Measurements from ENCODE around the gene PEX11G. TPM values are rescaled to one million over a fixed set of nuclear protein-coding genes. Genes with fewer than 3 reads are reported as not detected.
A peak's percentile ranks its signal among the peaks of the same experiment; 100 is the strongest.

Gene PEX11G
- total RNA-seq, 1 experiment from 2014 or later: 2.9 TPM

DNA sequence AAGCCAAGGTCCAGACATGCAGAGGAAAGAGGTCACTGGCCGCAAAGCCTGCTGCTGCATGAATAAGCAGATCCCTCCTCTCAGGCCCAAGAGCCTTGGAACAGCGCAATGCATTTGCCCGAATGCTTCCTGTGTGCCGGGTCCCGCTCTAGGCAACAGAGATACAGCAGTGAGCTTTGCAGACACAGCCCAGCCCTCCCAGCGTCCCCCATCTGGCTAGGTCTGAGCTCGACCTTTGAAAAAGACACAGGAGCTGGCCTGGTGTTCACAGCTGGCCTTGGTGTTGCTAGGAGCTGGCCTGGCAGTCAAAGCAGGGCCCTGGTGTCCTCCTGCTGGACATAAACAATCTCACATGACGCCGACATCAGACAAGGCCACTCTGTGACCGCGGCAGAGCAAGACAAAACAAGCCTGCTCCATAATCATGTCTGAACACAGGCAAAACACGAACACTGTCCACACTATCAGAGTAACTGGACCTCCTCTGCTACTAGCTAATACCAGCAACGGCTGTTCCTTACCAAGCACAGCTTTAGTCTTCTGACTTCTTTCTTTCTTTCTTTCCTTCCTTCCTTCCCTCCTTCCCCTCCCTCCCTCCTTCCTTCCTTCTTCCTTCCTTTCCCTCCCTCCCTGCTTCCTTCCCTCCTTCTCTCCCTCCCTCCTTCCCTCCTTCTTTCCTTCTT lies 5.7 kb upstream of the PEX11G start:
- no TSS peak for BruUV-seq (replicated peaks)
- no peak overlapping the region for H3K4me3 ChIP-seq (ENCODE audit: low read depth in 2 of 2, low read length in 2 of 2)
- in situ Hi-C loops (cut with HindIII; ENCODE audit: low pct_unique_long_range_greater_than_20kb, low sequenced_read_pairs): no loop called here
- DNase-seq (ENCODE audit: low read depth, low spot score) (no peak), ATAC-seq (peak; percentile 62)
- no peaks in the 10 kb centered on the region for H3K9me3 ChIP-seq (ENCODE audit: control insufficient read depth, insufficient read depth, low read depth, low read length)
- H3K27ac ChIP-seq (ENCODE audit: low read length): no peak overlapping the region
- ChIA-PET POLR2A (interaction anchor here (0.5 to 0.7 kb wide), 2 partner anchors 35 to 140 kb away, joined by 3 to 7 read pairs; no protein-coding TSS in a partner anchor), CTCF (no interaction called here)
- TF ChIP-seq TCF7L2 (IDR thresholded peaks at IDR 0.05; ENCODE audit: low read depth, low read length): no peak
- TF ChIP-seq POLR2AphosphoS5 (IDR thresholded peaks at IDR 0.05; ENCODE audit: low read depth, low read length): no peak
- TF ChIP-seq SIN3A (IDR thresholded peaks at IDR 0.05; ENCODE audit: borderline replicate concordance, insufficient read depth, low read depth, low read length): no peak
- TF ChIP-seq, protein P1, sequence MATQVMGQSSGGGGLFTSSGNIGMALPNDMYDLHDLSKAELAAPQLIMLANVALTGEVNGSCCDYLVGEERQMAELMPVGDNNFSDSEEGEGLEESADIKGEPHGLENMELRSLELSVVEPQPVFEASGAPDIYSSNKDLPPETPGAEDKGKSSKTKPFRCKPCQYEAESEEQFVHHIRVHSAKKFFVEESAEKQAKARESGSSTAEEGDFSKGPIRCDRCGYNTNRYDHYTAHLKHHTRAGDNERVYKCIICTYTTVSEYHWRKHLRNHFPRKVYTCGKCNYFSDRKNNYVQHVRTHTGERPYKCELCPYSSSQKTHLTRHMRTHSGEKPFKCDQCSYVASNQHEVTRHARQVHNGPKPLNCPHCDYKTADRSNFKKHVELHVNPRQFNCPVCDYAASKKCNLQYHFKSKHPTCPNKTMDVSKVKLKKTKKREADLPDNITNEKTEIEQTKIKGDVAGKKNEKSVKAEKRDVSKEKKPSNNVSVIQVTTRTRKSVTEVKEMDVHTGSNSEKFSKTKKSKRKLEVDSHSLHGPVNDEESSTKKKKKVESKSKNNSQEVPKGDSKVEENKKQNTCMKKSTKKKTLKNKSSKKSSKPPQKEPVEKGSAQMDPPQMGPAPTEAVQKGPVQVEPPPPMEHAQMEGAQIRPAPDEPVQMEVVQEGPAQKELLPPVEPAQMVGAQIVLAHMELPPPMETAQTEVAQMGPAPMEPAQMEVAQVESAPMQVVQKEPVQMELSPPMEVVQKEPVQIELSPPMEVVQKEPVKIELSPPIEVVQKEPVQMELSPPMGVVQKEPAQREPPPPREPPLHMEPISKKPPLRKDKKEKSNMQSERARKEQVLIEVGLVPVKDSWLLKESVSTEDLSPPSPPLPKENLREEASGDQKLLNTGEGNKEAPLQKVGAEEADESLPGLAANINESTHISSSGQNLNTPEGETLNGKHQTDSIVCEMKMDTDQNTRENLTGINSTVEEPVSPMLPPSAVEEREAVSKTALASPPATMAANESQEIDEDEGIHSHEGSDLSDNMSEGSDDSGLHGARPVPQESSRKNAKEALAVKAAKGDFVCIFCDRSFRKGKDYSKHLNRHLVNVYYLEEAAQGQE (IDR thresholded peaks at IDR 0.05; ENCODE audit: insufficient read depth in 1 of 2, low read depth in 2 of 2, low read length in 1 of 2): no peak
- TF ChIP-seq, protein P2, sequence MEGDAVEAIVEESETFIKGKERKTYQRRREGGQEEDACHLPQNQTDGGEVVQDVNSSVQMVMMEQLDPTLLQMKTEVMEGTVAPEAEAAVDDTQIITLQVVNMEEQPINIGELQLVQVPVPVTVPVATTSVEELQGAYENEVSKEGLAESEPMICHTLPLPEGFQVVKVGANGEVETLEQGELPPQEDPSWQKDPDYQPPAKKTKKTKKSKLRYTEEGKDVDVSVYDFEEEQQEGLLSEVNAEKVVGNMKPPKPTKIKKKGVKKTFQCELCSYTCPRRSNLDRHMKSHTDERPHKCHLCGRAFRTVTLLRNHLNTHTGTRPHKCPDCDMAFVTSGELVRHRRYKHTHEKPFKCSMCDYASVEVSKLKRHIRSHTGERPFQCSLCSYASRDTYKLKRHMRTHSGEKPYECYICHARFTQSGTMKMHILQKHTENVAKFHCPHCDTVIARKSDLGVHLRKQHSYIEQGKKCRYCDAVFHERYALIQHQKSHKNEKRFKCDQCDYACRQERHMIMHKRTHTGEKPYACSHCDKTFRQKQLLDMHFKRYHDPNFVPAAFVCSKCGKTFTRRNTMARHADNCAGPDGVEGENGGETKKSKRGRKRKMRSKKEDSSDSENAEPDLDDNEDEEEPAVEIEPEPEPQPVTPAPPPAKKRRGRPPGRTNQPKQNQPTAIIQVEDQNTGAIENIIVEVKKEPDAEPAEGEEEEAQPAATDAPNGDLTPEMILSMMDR (IDR thresholded peaks at IDR 0.05): no peak
- peaks cover 1% of the 10 kb centered on the region; the same call in 1 of the 2 replicates for H3K4me1 ChIP-seq (ENCODE audit: control insufficient read depth, insufficient read depth, low read length)
- no peaks in the 10 kb centered on the region for H3K27me3 ChIP-seq (ENCODE audit: control insufficient read depth, insufficient read depth, low read length)
- intact Hi-C loops (cut with micrococcal nuclease; ENCODE audit: unreplicated experiment): no loop called here
- no peaks in the 10 kb centered on the region for H3K36me3 ChIP-seq (ENCODE audit: control insufficient read depth, insufficient read depth, low read length)

DNA sequence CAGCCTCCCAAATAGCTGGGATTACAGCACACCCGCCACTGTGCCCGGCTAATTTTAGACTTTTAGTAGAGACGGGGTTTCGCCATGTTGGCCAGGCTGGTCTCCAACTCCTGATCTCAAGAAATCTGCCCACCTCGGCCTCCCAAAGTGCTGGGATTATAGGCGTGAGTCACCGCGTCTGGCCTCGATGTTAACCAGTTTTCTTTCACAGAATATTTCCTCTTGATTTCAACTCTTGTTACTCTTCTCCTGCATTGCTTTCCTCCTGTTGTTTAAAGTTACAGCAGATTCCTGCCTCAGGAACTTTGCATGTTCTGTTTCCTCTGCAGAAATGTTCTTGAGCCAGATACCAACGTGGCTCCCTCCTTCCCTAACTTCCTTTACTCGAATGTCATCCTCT lies 3.7 kb upstream of the PEX11G start:
- Histone ChIP-seq H3K4me3 (ENCODE audit: low read depth in 2 of 2, low read length in 2 of 2) (no peak overlapping the region), H3K27ac (ENCODE audit: low read length) (no peak overlapping the region), H3K4me1 (ENCODE audit: control insufficient read depth, insufficient read depth, low read length) (peaks cover 6% of the 10 kb centered on the region), H3K27me3 (ENCODE audit: control insufficient read depth, insufficient read depth, low read length) (no peaks in the 10 kb centered on the region), H3K9me3 (ENCODE audit: control insufficient read depth, insufficient read depth, low read depth, low read length) (no peaks in the 10 kb centered on the region), H3K36me3 (ENCODE audit: control insufficient read depth, insufficient read depth, low read length) (no peaks in the 10 kb centered on the region)
- intact Hi-C loops (cut with micrococcal nuclease; ENCODE audit: unreplicated experiment) (no loop called here), in situ Hi-C loops (cut with HindIII; ENCODE audit: low pct_unique_long_range_greater_than_20kb, low sequenced_read_pairs) (no loop called here)
- no peak for ATAC-seq
- TF ChIP-seq, protein P2 (IDR thresholded peaks at IDR 0.05): no peak
- TF ChIP-seq TCF7L2 (IDR thresholded peaks at IDR 0.05; ENCODE audit: low read depth, low read length) (no peak), SIN3A (IDR thresholded peaks at IDR 0.05; ENCODE audit: borderline replicate concordance, insufficient read depth, low read depth, low read length) (no peak), POLR2AphosphoS5 (IDR thresholded peaks at IDR 0.05; ENCODE audit: low read depth, low read length) (no peak)
- TF ChIP-seq, protein P1 (IDR thresholded peaks at IDR 0.05; ENCODE audit: insufficient read depth in 1 of 2, low read depth in 2 of 2, low read length in 1 of 2): no peak
- BruUV-seq (replicated peaks): no TSS peak
- CTCF ChIA-PET: no interaction called here
- POLR2A ChIA-PET: no interaction called here
- no peak for DNase-seq (ENCODE audit: low read depth, low spot score)
